Measurements from ENCODE around the gene C2CD5.

Gene C2CD5

DNA sequence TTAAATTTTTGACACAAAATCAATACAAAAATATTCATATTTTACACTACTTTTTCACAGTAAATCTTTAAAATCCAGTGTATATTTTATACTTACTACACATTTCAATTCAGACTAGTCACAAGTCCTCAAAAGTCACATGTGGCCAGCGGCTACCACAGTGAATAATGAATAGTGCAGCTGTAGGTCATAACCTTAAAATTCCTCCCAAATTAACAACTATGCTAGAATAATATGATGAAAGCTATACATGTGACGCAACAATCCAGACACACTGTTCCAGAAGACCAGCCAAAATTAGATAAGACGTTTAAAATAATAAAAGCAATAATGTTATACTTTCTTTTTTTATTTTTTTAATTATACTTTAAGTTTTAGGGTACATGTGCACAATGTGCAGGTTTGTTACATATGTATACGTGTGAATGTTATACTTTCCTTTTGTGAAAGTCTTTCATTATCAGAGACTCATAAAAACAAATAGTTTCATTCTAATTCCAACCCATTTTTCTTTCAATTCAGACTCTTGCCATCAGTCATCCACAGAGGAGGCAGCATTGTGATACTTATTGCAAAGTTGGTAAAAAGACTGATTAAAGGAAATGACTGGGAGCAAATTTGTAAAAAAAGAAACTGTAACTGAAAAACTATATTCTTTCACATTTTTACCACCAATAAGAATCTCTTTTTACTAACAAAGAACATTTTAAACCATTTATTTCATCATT, 67.0 kb downstream of the C2CD5 start:
- peak; percentile 34 for DNase-seq (ENCODE audit: extremely low read depth, low read depth)
- TF ChIP-seq, protein P1, sequence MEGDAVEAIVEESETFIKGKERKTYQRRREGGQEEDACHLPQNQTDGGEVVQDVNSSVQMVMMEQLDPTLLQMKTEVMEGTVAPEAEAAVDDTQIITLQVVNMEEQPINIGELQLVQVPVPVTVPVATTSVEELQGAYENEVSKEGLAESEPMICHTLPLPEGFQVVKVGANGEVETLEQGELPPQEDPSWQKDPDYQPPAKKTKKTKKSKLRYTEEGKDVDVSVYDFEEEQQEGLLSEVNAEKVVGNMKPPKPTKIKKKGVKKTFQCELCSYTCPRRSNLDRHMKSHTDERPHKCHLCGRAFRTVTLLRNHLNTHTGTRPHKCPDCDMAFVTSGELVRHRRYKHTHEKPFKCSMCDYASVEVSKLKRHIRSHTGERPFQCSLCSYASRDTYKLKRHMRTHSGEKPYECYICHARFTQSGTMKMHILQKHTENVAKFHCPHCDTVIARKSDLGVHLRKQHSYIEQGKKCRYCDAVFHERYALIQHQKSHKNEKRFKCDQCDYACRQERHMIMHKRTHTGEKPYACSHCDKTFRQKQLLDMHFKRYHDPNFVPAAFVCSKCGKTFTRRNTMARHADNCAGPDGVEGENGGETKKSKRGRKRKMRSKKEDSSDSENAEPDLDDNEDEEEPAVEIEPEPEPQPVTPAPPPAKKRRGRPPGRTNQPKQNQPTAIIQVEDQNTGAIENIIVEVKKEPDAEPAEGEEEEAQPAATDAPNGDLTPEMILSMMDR (IDR thresholded peaks at IDR 0.05; ENCODE audit: low read depth, low read length): no peak

DNA sequence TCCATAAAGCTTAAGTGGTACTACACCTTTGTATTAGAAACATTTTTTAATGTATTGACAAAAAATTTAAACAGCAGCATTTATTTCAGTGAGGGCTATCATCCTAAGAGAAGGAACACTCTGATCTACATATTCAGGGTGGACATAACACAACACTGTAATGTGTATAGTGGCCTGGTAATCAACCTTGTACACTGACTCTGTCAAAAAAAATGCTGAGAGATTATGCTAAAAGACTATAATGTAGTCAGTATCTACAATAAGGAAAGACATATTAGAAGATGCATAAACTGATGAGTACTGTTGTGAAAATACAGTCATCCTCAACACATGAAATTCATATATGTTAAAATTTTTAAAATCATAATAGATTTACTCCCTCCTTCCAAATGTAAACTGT, 68.2 kb downstream of the C2CD5 start:
- TF ChIP-seq, protein P1 (IDR thresholded peaks at IDR 0.05; ENCODE audit: low read depth, low read length): no peak
- DNase-seq (ENCODE audit: extremely low read depth, low read depth): no peak

DNA sequence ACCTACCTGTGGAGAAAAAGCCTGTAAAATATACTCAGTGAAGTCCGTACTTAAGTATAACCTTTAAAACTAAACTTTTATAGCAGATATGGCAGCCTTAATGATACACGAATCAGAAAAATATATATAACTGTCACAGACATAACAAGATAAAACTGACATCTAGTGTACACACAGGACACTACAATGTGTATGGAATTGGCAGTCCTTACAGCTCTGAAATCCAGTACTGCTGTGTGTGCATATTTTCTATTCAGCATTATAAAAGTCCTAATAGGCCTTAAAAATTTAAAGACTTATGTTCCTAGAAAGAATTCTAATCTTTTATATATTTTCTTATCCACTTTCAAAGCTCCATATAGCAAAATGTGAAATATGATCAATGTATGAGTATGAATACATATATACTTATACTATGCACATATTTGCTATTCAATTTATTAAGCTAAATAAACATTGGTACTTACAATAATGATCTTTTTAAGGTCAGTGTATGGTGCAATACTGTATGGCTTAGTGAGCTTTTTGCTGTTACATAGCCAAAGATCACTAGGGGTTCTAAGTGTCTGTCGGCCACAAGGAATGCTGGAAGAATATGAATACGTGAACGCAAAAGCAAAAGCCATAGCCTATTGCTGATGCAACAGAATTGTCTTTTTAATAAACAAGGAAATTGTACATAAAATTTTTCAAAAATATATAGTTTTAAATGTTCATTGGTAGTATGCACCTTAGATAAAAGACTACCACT, 69.2 kb downstream of the C2CD5 start:
- no peak for DNase-seq (ENCODE audit: extremely low read depth, low read depth)
- TF ChIP-seq, protein P1 (IDR thresholded peaks at IDR 0.05; ENCODE audit: low read depth, low read length): no peak

DNA sequence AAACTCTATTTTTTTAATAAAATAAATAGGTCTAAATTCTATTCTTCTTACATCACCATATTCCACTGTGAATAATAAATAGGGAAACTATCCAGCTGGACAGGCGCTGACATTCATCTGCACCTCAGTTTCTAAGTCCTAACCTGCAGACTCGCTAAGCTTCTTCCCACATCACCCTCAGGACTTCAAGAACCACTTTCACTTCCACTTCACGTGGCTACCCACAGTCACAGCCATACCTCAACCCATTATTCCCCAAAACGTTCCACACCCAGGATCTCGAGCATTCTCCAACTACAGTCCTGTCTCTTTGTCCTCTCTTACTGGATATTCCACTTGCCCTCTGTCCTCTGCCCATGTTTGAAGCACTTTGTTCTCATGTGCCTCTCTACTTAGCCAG, 71.1 kb downstream of the C2CD5 start:
- TF ChIP-seq, protein P1 (IDR thresholded peaks at IDR 0.05; ENCODE audit: low read depth, low read length): no peak
- DNase-seq (ENCODE audit: extremely low read depth, low read depth): no peak

DNA sequence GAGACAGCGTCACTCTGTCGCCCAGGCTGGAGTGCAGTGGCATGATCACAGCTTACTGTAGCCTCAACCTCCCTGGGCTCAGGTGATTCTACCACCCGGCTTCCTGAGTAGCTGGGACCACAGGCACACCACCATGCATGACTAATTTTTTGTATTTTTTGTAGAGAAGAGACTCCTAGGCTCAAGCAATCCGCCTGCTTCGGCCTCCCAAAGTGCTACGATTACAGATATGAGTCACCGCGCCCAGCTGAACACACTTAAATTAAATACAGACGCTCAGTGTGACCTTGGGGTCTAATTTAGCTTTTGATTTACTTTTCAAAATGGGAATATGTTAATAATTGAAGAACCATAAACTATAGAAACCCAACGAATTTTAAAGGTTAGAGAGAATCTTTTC, 77.2 kb downstream of the C2CD5 start:
- TF ChIP-seq, protein P1 (IDR thresholded peaks at IDR 0.05; ENCODE audit: low read depth, low read length): no peak
- peak; percentile 56 for DNase-seq (ENCODE audit: extremely low read depth, low read depth)

- no peak for DNase-seq (ENCODE audit: extremely low read depth, low read depth)
- TF ChIP-seq, protein P1 (IDR thresholded peaks at IDR 0.05; ENCODE audit: low read depth, low read length): no peak
Observed at GRCh38 chr12:22463306-22463705, 81.0 kb downstream of the C2CD5 start.

DNA sequence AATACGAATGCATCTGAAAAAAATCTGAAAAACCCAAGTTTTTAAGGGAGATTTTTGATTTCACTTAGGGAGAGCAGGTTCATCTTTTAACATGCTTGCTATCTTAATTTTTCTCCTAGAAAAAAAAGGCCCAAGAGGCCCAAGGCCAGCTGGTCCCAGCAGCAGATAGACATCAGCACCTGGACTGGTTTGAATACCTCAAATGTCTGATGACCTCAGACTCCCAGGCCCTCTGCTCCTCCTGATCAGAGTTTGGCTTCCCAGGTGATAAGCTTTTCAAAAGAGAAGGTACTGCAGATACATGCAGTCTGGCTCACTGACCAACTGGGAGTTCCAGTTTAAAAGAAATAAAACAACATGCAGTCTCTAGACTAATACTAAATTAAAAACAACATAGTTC, 82.6 kb downstream of the C2CD5 start:
- DNase-seq (ENCODE audit: extremely low read depth, low read depth): no peak
- TF ChIP-seq, protein P1 (IDR thresholded peaks at IDR 0.05; ENCODE audit: low read depth, low read length): no peak
